ENCODE measurements around the gene LIMK2.

The LIMK2 gene

DNA sequence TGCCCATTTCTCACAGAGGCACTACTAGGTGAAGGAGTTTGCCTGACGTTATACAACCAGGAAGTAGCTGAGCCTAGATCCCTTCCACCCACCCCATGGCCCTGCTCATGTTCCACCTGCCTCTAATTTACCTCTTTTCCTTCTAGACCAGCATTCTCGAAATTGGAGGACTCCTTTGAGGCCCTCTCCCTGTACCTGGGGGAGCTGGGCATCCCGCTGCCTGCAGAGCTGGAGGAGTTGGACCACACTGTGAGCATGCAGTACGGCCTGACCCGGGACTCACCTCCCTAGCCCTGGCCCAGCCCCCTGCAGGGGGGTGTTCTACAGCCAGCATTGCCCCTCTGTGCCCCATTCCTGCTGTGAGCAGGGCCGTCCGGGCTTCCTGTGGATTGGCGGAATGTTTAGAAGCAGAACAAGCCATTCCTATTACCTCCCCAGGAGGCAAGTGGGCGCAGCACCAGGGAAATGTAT is 66.1 kb downstream of the LIMK2 start:
- no peak for DNase-seq (ENCODE audit: low spot score)
- TF ChIP-seq CTCF (IDR thresholded peaks at IDR 0.05; ENCODE audit: poor library complexity, severe bottlenecking): no peak
- Histone ChIP-seq H3K4me1 (ENCODE audit: insufficient read depth, poor library complexity, severe bottlenecking) (no peaks in the 10 kb centered on the region), H3K4me3 (ENCODE audit: severe bottlenecking) (no peak overlapping the region), H3K27me3 (ENCODE audit: insufficient read depth, poor library complexity, severe bottlenecking) (no peaks in the 10 kb centered on the region), H3K27ac (ENCODE audit: poor library complexity, severe bottlenecking) (no peak overlapping the region), H3K9me3 (ENCODE audit: severe bottlenecking) (no peaks in the 10 kb centered on the region), H3K36me3 (ENCODE audit: low read depth) (peaks cover 58% of the 10 kb centered on the region)
- ATAC-seq (ENCODE audit: low read depth): no peak

- ATAC-seq (ENCODE audit: low read depth) (no peak), DNase-seq (ENCODE audit: low spot score) (no peak)
- Histone ChIP-seq H3K9me3 (ENCODE audit: severe bottlenecking) (no peaks in the 10 kb centered on the region), H3K4me3 (ENCODE audit: severe bottlenecking) (no peak overlapping the region), H3K4me1 (ENCODE audit: insufficient read depth, poor library complexity, severe bottlenecking) (no peaks in the 10 kb centered on the region), H3K27ac (ENCODE audit: poor library complexity, severe bottlenecking) (no peak overlapping the region), H3K27me3 (ENCODE audit: insufficient read depth, poor library complexity, severe bottlenecking) (no peaks in the 10 kb centered on the region), H3K36me3 (ENCODE audit: low read depth) (peaks cover 52% of the 10 kb centered on the region)
- TF ChIP-seq CTCF (IDR thresholded peaks at IDR 0.05; ENCODE audit: poor library complexity, severe bottlenecking): no peak
Measured at GRCh38 chr22:31278626-31279326, 66.7 kb downstream of the LIMK2 start.

GRCh38 chr22:31279327-31279669 is 67.2 kb downstream of the LIMK2 start:
- DNase-seq (ENCODE audit: low spot score) (no peak), ATAC-seq (ENCODE audit: low read depth) (no peak)
- TF ChIP-seq CTCF (IDR thresholded peaks at IDR 0.05; ENCODE audit: poor library complexity, severe bottlenecking): no peak
- H3K4me1 ChIP-seq (ENCODE audit: insufficient read depth, poor library complexity, severe bottlenecking): no peaks in the 10 kb centered on the region
- H3K36me3 ChIP-seq (ENCODE audit: low read depth): peaks cover 47% of the 10 kb centered on the region
- no peak overlapping the region for H3K4me3 ChIP-seq (ENCODE audit: severe bottlenecking)
- H3K27ac ChIP-seq (ENCODE audit: poor library complexity, severe bottlenecking): no peak overlapping the region
- H3K27me3 ChIP-seq (ENCODE audit: insufficient read depth, poor library complexity, severe bottlenecking): no peaks in the 10 kb centered on the region
- no peaks in the 10 kb centered on the region for H3K9me3 ChIP-seq (ENCODE audit: severe bottlenecking)

DNA sequence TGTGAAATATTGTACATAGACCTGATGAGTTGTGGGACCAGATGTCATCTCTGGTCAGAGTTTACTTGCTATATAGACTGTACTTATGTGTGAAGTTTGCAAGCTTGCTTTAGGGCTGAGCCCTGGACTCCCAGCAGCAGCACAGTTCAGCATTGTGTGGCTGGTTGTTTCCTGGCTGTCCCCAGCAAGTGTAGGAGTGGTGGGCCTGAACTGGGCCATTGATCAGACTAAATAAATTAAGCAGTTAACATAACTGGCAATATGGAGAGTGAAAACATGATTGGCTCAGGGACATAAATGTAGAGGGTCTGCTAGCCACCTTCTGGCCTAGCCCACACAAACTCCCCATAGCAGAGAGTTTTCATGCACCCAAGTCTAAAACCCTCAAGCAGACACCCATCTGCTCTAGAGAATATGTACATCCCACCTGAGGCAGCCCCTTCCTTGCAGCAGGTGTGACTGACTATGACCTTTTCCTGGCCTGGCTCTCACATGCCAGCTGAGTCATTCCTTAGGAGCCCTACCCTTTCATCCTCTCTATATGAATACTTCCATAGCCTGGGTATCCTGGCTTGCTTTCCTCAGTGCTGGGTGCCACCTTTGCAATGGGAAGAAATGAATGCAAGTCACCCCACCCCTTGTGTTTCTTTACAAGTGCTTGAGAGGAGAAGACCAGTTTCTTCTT is 67.9 kb downstream of the LIMK2 start:
- TF ChIP-seq CTCF (IDR thresholded peaks at IDR 0.05; ENCODE audit: poor library complexity, severe bottlenecking): no peak
- DNase-seq (ENCODE audit: low spot score) (no peak), ATAC-seq (ENCODE audit: low read depth) (peak; percentile 51)
- H3K4me1 ChIP-seq (ENCODE audit: insufficient read depth, poor library complexity, severe bottlenecking): no peaks in the 10 kb centered on the region
- H3K27me3 ChIP-seq (ENCODE audit: insufficient read depth, poor library complexity, severe bottlenecking): no peaks in the 10 kb centered on the region
- no peak overlapping the region for H3K4me3 ChIP-seq (ENCODE audit: severe bottlenecking)
- no peak overlapping the region for H3K27ac ChIP-seq (ENCODE audit: poor library complexity, severe bottlenecking)
- H3K9me3 ChIP-seq (ENCODE audit: severe bottlenecking): no peaks in the 10 kb centered on the region
- H3K36me3 ChIP-seq (ENCODE audit: low read depth): peaks cover 40% of the 10 kb centered on the region

DNA sequence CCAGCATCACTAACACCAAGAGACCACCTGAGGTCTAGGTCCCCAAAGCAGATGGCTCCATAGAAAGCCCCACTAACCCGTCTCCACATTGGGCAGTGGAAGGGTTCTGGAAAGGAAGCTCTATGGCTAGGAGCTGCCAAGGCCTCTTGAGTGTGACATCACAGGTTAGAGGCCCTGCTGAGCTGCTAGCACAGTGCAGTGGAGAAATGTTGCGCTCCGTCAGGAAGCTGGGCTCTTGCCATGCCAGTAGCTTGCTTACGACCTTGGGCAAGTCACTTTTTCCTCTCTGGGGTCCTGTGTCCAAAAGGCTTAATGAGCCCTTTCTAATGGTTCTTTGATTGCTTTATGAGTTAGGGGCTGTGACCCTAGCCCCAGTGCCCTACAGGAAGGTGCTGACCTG is 69.6 kb downstream of the LIMK2 start:
- ATAC-seq (ENCODE audit: low read depth): no peak

More for the DNA sequence above, 69.6 kb downstream of the LIMK2 start:
- DNase-seq (ENCODE audit: low spot score): no peak
- no peak overlapping the region for H3K4me3 ChIP-seq (ENCODE audit: severe bottlenecking)
- no peak overlapping the region for H3K27ac ChIP-seq (ENCODE audit: poor library complexity, severe bottlenecking)
- H3K27me3 ChIP-seq (ENCODE audit: insufficient read depth, poor library complexity, severe bottlenecking): no peaks in the 10 kb centered on the region
- H3K9me3 ChIP-seq (ENCODE audit: severe bottlenecking): no peaks in the 10 kb centered on the region
- peaks cover 28% of the 10 kb centered on the region for H3K36me3 ChIP-seq (ENCODE audit: low read depth)
- no peaks in the 10 kb centered on the region for H3K4me1 ChIP-seq (ENCODE audit: insufficient read depth, poor library complexity, severe bottlenecking)
- no peak for TF ChIP-seq CTCF (IDR thresholded peaks at IDR 0.05; ENCODE audit: poor library complexity, severe bottlenecking)
